Epithelial cell of esophagus (primary cell): ENCODE results near the gene CNOT6.

Experiments used
- DNase-seq: peaks from one replicate; pipeline ENCODE4 v3.0.0; 2010; ENCODE audit warnings: low read depth
- H3K4me3 ChIP-seq: 2 replicates; pipeline ENCODE4 v1.5.1; 2011; ENCODE audit warnings: mild to moderate bottlenecking, low read length, control low read depth
- TF ChIP-seq, protein P1 (sequence below): IDR thresholded peaks from 2 replicates; pipeline ENCODE4 v1.5.1; 2011; ENCODE audit warnings: low read depth, mild to moderate bottlenecking, low read length, control low read depth, inconsistent platforms; ENCODE audit not compliant: insufficient read depth; ENCODE audit errors: missing control alignments

The CNOT6 gene

DNA sequence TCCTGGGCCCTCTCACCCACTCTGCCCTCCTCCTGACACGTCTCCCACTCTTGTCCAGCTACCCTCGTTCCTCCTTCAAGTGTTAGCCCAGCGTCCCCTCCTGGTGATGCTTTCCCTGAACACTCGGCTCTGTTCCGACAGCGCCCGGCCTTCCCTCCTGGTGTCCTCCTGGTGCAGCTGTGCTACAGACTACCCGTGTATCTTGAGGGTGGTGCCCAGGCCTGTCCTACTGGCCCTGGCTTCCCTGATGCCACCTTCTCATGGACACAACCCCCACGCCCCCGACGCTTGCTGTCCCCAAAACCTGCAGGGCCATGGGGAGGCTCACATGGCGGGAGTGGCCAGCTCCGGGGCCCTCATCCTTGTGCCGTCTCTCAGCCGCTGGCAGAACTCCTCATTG lies 118.5 kb downstream of the CNOT6 start:
- H3K4me3 ChIP-seq, result no peak overlapping the region
- TF ChIP-seq, protein P1, sequence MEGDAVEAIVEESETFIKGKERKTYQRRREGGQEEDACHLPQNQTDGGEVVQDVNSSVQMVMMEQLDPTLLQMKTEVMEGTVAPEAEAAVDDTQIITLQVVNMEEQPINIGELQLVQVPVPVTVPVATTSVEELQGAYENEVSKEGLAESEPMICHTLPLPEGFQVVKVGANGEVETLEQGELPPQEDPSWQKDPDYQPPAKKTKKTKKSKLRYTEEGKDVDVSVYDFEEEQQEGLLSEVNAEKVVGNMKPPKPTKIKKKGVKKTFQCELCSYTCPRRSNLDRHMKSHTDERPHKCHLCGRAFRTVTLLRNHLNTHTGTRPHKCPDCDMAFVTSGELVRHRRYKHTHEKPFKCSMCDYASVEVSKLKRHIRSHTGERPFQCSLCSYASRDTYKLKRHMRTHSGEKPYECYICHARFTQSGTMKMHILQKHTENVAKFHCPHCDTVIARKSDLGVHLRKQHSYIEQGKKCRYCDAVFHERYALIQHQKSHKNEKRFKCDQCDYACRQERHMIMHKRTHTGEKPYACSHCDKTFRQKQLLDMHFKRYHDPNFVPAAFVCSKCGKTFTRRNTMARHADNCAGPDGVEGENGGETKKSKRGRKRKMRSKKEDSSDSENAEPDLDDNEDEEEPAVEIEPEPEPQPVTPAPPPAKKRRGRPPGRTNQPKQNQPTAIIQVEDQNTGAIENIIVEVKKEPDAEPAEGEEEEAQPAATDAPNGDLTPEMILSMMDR, result no peak
- no peak for DNase-seq

DNA sequence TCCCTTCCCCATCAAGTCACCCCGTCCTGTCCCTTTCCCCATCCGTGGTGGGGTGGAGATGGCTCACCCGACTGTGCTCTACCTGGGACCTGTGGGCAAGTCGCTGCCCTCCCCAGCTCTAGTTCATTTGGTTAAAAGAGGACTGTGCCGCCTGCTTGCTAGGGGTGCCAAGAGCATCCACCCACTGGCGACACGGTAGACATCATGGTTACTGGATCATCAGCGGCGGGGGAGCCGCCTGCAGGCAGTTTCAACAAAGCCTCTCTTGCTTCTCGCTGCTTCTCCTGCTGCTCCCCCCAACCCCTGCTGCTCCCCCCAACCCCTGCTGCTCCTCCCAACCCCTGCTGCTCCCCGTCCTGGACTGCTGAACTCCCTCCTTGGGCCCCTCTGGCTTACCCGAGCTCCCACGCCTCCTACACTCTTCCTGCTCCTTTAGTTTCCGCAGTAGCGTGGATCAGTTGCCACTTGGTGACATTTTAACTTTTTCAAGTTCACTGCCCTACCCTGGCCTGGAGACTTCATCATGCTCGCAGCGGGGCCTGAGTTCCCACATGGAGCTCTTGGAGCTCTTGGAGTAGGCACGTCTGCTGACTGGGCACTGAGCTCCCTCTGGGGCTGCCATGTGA lies 119.1 kb downstream of the CNOT6 start:
- TF ChIP-seq, protein P1, result no peak
- DNase-seq, result no peak
- no peak overlapping the region for H3K4me3 ChIP-seq

DNA sequence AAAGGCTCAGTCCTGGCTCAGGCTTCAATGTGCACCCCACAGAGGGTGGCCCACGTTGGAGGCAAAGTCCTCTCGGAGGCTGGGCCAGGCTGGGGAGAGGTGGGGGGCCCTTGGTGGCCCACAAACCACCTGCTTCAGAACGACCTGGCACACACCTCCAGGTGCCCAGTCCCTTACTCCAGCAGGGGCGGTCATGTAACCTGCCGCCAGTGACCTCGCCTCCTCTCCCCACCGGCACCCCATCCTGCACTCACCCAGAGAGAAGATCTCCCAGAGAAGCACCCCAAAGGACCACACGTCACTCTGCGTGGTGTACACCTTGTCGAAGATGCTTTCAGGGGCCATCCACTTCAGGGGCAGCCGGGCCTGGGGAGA lies 119.6 kb downstream of the CNOT6 start:
- TF ChIP-seq, protein P1, result no peak
- H3K4me3 ChIP-seq, result no peak overlapping the region
- no peak for DNase-seq

DNA sequence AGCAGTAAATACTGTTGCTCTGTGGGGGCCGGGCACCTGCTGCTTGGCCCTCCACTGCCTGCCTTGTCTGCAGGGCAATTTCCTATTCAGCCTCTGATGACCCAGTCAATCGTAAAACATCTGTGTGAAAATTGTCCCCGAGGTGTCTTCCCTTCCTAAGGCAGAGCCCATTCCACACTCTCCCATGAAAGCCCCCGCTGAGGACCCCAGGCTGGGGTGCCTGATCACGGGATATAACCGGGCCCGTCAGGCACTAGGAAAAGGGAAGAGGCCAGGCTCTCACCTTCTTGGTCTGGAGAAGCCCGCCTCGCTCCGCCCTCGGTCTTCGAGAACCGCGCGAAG lies 124.3 kb downstream of the CNOT6 start:
- TF ChIP-seq, protein P1, result no peak
- no peak overlapping the region for H3K4me3 ChIP-seq
- DNase-seq, result no peak

DNA sequence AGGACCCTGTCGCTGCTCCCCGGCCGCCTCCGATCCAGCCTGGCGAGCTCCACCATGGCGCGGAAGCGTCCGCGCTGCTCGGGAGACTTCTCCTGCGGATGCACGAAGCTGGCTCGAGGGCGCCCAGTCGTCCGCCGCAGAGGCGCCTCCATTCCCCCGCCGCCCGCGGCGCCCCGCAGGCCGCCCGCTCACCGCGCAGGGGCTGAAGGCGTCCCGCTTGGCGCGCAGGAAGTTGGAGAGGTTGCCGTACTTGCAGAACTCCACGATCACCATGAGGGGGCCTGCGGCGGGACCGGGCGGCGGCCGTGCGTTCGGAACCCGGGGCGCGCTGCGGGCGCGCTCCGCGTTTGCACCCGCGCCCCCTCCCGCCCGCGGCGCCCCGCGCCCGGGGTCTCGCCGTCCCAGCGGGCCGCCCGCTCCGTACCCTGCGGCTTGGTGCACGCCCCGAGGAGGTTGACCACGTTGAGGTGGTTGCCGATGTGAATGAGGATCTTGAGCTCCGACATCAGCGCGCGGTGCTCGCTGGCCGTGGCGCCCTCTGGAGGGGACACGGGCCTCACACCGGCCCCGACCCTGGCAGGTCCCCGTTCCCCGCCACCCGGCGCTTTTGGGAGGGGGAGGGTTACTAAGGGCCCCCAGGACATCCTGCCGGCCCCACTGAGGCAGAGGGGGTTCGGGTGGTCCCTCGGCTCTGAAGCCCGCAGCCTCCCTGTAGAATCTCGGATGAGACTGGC lies 124.8 kb downstream of the CNOT6 start:
- TF ChIP-seq, protein P1, result no peak
- peak; percentile 10 for DNase-seq
- H3K4me3 ChIP-seq, result no peak overlapping the region

DNA sequence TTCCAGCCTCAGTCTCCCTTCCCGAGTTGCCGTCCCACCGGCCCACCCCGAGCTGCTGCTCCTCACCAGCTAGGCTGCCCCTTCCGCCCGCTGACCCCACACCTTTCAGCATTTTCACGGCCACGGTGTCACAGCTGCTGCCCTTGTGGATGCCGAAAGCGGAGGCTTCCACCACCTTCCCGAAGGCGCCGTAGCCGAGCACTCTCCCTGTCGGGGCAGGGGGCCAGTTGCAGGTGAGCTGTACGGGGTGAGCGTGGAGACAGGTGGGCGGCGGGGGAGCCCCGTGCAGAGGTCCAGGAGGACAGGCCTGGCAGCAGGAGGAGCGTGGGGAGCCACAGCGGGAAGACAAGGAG lies 125.4 kb downstream of the CNOT6 start:
- H3K4me3 ChIP-seq, result no peak overlapping the region
- no peak for DNase-seq
- TF ChIP-seq, protein P1, result no peak

DNA sequence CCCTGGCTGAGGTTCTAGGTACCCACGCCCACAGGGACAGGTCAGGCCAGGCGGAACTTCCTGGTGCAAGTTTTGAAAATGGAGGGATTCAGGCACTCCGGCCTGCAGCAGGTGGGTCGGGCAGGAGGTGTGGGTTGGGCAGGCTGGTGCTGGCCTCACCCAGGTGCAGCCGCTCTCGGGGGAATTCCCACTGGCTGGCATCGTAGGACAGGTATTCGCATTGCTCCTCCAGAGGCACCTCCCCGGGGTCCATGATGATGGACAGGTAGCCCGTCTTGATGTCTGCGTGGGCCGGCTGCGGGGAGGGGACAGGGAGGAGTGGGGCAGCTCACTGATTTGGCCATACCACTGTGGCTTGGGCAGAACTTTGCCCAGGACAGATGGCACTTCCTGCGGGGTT lies 125.8 kb downstream of the CNOT6 start:
- DNase-seq, result no peak
- no peak overlapping the region for H3K4me3 ChIP-seq
- TF ChIP-seq, protein P1, result no peak
